ENCODE measurements around the gene WNT3A.

The WNT3A gene

DNA sequence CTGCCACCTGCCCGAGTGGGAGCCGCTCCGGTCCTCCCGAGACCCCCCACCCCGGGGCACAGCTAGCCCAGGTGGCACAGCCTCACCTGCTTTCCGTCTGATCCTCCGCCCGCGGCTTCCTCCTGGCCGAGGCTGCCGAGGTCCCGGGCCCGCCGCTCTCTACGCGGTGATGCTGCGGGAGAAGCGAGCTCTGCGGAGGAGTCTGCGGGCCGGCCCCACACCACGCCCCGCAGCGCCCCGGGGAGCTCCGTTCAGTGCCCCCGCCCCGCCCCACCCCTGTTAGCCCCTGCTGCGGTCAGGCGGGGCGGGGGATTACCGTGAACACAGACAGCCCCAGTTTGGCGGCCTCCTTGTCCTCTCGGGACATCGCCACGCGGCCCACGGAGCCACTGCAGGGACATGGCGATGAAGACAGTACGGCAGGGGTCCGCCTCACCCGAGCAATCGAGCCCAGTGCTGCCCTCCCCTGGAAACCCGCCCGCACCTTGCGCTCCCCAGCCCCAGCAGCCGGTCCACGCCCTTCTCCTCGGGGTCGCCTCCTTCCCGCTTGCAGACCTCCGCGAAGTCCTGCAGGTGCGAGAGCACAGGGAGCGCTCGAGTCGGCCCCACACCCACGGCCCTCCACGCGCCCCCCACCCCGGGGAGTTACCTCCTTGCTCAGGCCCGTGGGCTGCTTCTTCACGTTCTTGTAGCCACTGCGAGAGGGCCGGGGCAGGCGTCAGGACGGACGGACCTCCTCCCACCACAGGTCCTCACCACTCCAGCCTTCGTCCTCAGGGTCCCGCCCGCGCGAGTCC is 95.4 kb downstream of the WNT3A start:
- Histone ChIP-seq H3K4me3 (replicated peaks; ENCODE audit: insufficient read depth, low read length) (peak overlapping the region; percentile 90), H3K27ac (replicated peaks) (peak overlapping the region; percentile 62), H3K27me3 (ENCODE audit: insufficient read depth, poor library complexity, severe bottlenecking) (no peaks in the 10 kb centered on the region)
- TF ChIP-seq GABPA (IDR thresholded peaks at IDR 0.05; ENCODE audit: low read depth) (no peak), POLR2AphosphoS5 (IDR thresholded peaks at IDR 0.05; ENCODE audit: low read depth) (peak; percentile 54; the same call in 1 of the 2 replicates)
- peak in 1 of 2 experiments; percentile 55 for DNase-seq (ENCODE audit: low read depth in 1 of 2, low spot score in 1 of 2)

DNA sequence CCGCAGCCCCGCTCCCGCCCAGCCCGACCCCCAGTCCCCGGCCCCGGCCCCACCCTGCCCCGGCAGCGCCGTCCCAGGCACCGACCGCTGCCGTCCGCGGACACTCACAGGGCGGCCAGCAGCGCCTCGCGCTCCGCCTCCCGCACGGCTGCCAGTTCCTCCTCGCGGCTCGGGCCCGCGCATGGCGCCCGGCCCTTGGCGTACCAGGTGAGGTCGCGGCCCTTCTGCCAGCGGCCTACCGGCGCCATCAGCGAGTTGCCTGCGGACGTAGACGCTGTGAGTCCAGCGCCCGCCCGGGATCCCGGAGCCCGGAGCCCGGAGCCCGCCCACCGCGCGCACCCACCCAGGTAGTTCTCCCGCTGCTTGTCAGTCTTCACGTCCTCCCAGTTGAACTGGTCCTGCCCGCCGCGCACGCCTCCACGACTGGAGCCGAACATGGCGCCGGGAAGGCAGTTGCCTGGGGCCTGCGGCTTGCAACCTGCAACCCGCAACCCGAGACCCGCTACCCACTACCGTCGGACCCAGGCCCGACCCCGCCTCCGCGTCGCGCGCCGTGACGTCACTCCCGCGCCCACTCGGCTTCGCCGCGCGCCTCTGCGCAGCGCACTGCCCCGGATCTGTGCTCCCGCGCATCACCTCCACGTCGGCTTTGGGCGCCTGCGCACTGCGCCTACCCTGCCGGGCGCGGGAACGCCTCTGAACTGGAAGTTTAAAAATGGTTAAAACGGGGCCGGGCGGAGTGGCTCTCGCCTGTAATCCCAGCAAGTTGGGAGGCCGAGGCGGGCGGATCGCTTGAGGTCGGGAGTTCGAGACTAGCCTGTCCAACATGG is 96.2 kb downstream of the WNT3A start, which contains the start of gene C1orf35:
Gene C1orf35, minus strand, starts transcription at position 535 of the 830 bp plus-strand sequence. Its CDS starts 98 bp downstream, at position 437.
- peak within 1 kb of the TSS; percentile 83 for H3K27ac ChIP-seq (replicated peaks)
- DNase-seq (ENCODE audit: low read depth in 1 of 2, low spot score in 1 of 2) = peak; percentile 89 to 95

DNA sequence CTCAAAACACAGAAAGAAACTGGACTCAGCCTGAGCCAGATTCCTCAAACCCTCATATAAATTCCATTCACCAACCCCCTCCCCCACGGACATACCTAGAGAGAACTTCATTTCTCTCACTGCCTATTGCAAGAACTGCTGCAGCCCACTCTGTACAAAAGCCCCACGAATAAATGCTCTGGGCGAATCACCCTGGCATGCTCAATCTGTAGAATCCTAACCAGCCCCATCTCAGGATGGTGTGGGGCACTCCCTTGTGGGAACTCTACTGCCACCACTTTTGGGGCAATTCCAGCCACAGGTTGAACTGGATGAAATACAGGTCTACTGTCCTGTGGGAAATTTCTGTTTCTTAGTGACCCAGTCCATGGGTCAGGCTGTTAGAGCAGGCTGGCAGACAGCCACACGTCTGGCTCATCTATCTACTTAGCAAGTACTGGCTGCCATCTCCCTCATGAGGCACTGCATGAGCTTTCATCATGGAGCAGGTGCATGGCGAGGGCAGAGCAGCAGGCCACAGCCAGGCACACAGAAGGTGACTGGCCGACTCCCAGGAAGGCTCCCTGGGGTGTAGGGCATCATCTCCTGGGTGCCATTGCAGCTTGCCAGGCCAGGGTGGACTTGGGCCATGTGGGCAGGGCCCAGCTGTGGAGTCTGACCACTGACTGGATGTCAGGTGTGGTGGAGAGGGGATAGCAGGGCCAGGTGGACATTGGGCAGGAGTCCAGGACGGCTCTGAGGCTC is 97.9 kb downstream of the WNT3A start:
- H3K27ac ChIP-seq (replicated peaks) = peak overlapping the region; percentile 83
- DNase-seq (ENCODE audit: low read depth in 1 of 2, low spot score in 1 of 2) = no peak
- H3K4me3 ChIP-seq (replicated peaks; ENCODE audit: insufficient read depth, low read length) = no peak overlapping the region
- no peaks in the 10 kb centered on the region for H3K27me3 ChIP-seq (ENCODE audit: insufficient read depth, poor library complexity, severe bottlenecking)
- no peak for TF ChIP-seq GABPA (IDR thresholded peaks at IDR 0.05; ENCODE audit: low read depth)
- TF ChIP-seq SPI1 (IDR thresholded peaks at IDR 0.05; ENCODE audit: borderline replicate concordance, low read depth) = no peak
- TF ChIP-seq, protein P1, sequence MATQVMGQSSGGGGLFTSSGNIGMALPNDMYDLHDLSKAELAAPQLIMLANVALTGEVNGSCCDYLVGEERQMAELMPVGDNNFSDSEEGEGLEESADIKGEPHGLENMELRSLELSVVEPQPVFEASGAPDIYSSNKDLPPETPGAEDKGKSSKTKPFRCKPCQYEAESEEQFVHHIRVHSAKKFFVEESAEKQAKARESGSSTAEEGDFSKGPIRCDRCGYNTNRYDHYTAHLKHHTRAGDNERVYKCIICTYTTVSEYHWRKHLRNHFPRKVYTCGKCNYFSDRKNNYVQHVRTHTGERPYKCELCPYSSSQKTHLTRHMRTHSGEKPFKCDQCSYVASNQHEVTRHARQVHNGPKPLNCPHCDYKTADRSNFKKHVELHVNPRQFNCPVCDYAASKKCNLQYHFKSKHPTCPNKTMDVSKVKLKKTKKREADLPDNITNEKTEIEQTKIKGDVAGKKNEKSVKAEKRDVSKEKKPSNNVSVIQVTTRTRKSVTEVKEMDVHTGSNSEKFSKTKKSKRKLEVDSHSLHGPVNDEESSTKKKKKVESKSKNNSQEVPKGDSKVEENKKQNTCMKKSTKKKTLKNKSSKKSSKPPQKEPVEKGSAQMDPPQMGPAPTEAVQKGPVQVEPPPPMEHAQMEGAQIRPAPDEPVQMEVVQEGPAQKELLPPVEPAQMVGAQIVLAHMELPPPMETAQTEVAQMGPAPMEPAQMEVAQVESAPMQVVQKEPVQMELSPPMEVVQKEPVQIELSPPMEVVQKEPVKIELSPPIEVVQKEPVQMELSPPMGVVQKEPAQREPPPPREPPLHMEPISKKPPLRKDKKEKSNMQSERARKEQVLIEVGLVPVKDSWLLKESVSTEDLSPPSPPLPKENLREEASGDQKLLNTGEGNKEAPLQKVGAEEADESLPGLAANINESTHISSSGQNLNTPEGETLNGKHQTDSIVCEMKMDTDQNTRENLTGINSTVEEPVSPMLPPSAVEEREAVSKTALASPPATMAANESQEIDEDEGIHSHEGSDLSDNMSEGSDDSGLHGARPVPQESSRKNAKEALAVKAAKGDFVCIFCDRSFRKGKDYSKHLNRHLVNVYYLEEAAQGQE (IDR thresholded peaks at IDR 0.05; ENCODE audit: insufficient replicate concordance, low read depth) = no peak
- TF ChIP-seq, protein P2, sequence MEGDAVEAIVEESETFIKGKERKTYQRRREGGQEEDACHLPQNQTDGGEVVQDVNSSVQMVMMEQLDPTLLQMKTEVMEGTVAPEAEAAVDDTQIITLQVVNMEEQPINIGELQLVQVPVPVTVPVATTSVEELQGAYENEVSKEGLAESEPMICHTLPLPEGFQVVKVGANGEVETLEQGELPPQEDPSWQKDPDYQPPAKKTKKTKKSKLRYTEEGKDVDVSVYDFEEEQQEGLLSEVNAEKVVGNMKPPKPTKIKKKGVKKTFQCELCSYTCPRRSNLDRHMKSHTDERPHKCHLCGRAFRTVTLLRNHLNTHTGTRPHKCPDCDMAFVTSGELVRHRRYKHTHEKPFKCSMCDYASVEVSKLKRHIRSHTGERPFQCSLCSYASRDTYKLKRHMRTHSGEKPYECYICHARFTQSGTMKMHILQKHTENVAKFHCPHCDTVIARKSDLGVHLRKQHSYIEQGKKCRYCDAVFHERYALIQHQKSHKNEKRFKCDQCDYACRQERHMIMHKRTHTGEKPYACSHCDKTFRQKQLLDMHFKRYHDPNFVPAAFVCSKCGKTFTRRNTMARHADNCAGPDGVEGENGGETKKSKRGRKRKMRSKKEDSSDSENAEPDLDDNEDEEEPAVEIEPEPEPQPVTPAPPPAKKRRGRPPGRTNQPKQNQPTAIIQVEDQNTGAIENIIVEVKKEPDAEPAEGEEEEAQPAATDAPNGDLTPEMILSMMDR (IDR thresholded peaks at IDR 0.05; ENCODE audit: insufficient read depth, low read length) = no peak
- no peak for TF ChIP-seq POLR2AphosphoS5 (IDR thresholded peaks at IDR 0.05; ENCODE audit: low read depth)

More for the DNA sequence above, 96.2 kb downstream of the WNT3A start, which contains the start of gene C1orf35:
- TF ChIP-seq, protein P2 (IDR thresholded peaks at IDR 0.05; ENCODE audit: insufficient read depth, low read length) = no peak
- peak; percentile 20; the same call in 1 of the 2 replicates for TF ChIP-seq SPI1 (IDR thresholded peaks at IDR 0.05; ENCODE audit: borderline replicate concordance, low read depth)
- TF ChIP-seq, protein P1 (IDR thresholded peaks at IDR 0.05; ENCODE audit: insufficient replicate concordance, low read depth) = no peak
- TF ChIP-seq GABPA (IDR thresholded peaks at IDR 0.05; ENCODE audit: low read depth) = no peak
- H3K4me3 ChIP-seq (replicated peaks; ENCODE audit: insufficient read depth, low read length) = peak within 1 kb of the TSS; percentile 90
- no peaks in the 10 kb centered on the region for H3K27me3 ChIP-seq (ENCODE audit: insufficient read depth, poor library complexity, severe bottlenecking)

Data from HL-60 (cell line).